SK-N-SH (cell line): ENCODE data around the gene AGFG2. TPM values are rescaled to one million over a fixed set of nuclear protein-coding genes. Genes with fewer than 3 reads are reported as not detected.

ENCODE experiments used
- CTCF ChIA-PET: fragments of 300-600, 350-600 bp; formaldehyde crosslinking; extraction: SDS; loops from one replicate; lab custom pipeline; 2021; lab: Yijun Ruan, JAX
- POLR2A ChIA-PET: fragments of 350-600 bp; sonication (Branson Sonifier 250); formaldehyde crosslinking; extraction: SDS; loops from one replicate; lab custom pipeline; 2020; ENCODE audit warnings: antibody characterized with exemption, inconsistent platforms; lab: Yijun Ruan, JAX
- DNase-seq: peaks from one replicate; pipeline ENCODE4 v3.0.0; 2012
- H2AFZ ChIP-seq: fragments of 200-600 bp; sonication (generic); 2 replicates; pipeline ENCODE4 v1.8.1; 2016; ENCODE audit warnings: antibody characterized with exemption, mild to moderate bottlenecking, low read depth
- H3F3A ChIP-seq: fragments of 200-600 bp; sonication (generic); replicated peaks from 2 replicates; pipeline ENCODE3; 2016; ENCODE audit warnings: antibody characterized with exemption, mild to moderate bottlenecking; ENCODE audit not compliant: insufficient read depth
- H3K27ac ChIP-seq, 2 experiments: fragments of 200-500 bp in 1 of 2; fragments of 200-600 bp in 1 of 2; sonication (Bioruptor generic) in 1 of 2; sonication (generic), shearing (Covaris generic) in 1 of 2; 2 replicates each; pipeline versions ENCODE4 v1.5.1 to v1.6.1; 2014 to 2016; ENCODE audit warnings: low read depth in 2 of 2, inconsistent platforms in 1 of 2, low read length in 1 of 2, mild to moderate bottlenecking in 1 of 2, mixed read lengths in 1 of 2
- H3K27me3 ChIP-seq: fragments of 200-600 bp; sonication (generic), shearing (Covaris generic); 2 replicates; pipeline ENCODE4 v1.6.1; 2016; ENCODE audit warnings: mixed run types; ENCODE audit not compliant: insufficient read depth
- H3K36me3 ChIP-seq, 2 experiments: fragments of 200-500 bp in 1 of 2; fragments of 200-600 bp in 1 of 2; sonication (Bioruptor generic) in 1 of 2; sonication (generic) in 1 of 2; replicated peaks in 1 of 2; 2 replicates each; pipeline versions ENCODE3 to v1.5.1; 2014 to 2016; ENCODE audit warnings: low read length in 1 of 2, mild to moderate bottlenecking in 1 of 2; ENCODE audit not compliant: insufficient read depth in 2 of 2, control insufficient read depth in 1 of 2
- H3K4me1 ChIP-seq, 2 experiments: fragments of 200-500 bp in 1 of 2; fragments of 200-600 bp in 1 of 2; sonication (Bioruptor generic) in 1 of 2; sonication (generic), shearing (Covaris generic) in 1 of 2; 2 replicates each; pipeline versions ENCODE4 v1.5.1 to v1.6.1; 2014 to 2016; ENCODE audit warnings: low read depth in 1 of 2, low read length in 1 of 2, mixed run types in 1 of 2; ENCODE audit not compliant: insufficient read depth in 2 of 2, control insufficient read depth in 1 of 2
- H3K4me2 ChIP-seq: fragments of 200-600 bp; sonication (generic), shearing (Covaris generic); 2 replicates; pipeline ENCODE4 v1.6.1; 2017; ENCODE audit warnings: mixed run types
- H3K4me3 ChIP-seq, 2 experiments: fragments of 200-500 bp in 1 of 2; fragments of 200-600 bp in 1 of 2; sonication (Bioruptor generic) in 1 of 2; sonication (generic), shearing (Covaris generic) in 1 of 2; 2 replicates each; pipeline versions ENCODE4 v1.5.1 to v1.8.1; 2014 to 2016; ENCODE audit warnings: low read depth in 2 of 2, inconsistent platforms in 1 of 2, low read length in 1 of 2, mild to moderate bottlenecking in 1 of 2, mixed read lengths in 1 of 2, moderate library complexity in 1 of 2
- H3K79me2 ChIP-seq: fragments of 200-600 bp; sonication (generic); 2 replicates; pipeline ENCODE4 v1.8.1; 2017; ENCODE audit warnings: mild to moderate bottlenecking; ENCODE audit not compliant: insufficient read depth
- H3K9ac ChIP-seq: fragments of 200-600 bp; sonication (generic); 2 replicates; pipeline ENCODE4 v1.6.1; 2017; ENCODE audit warnings: mixed run types
- H3K9me2 ChIP-seq: fragments of 200-600 bp; sonication (generic); 2 replicates; pipeline ENCODE4 v1.6.1; 2017; ENCODE audit warnings: mixed run types
- H3K9me3 ChIP-seq: fragments of 200-600 bp; sonication (generic); 2 replicates; pipeline ENCODE4 v1.6.1; 2017; ENCODE audit warnings: mixed run types, mild to moderate bottlenecking, moderate library complexity
- H4K20me1 ChIP-seq: fragments of 200-600 bp; sonication (generic); 2 replicates; pipeline ENCODE4 v1.6.1; 2017; ENCODE audit warnings: mild to moderate bottlenecking, mixed run types; ENCODE audit not compliant: insufficient read depth
- ELF1 ChIP-seq: IDR thresholded peaks from 2 replicates; pipeline ENCODE4 v1.4.0; 2012
- EP300 ChIP-seq, 2 experiments: IDR thresholded peaks; 2 replicates each; pipeline versions ENCODE4 v1.4.0 to v1.6.1; 2012; ENCODE audit warnings: borderline replicate concordance in 1 of 2, low read depth in 1 of 2, low read length in 1 of 2
- EZH2phosphoT487 ChIP-seq: fragments of 200-600 bp; sonication (generic); IDR thresholded peaks from 2 replicates; pipeline ENCODE4 v1.6.1; 2017; ENCODE audit warnings: low read depth, mixed run types, mild to moderate bottlenecking, antibody characterized with exemption, moderate library complexity, borderline replicate concordance
- FOXJ3 ChIP-seq: sonication (generic); formaldehyde crosslinking; IDR thresholded peaks from 2 replicates; pipeline ENCODE4 v1.5.1; 2020; ENCODE audit warnings: mild to moderate bottlenecking, missing genetic modification reagents
- GABPA ChIP-seq: IDR thresholded peaks from 2 replicates; pipeline ENCODE4 v1.4.0; 2012; ENCODE audit warnings: low read depth, mild to moderate bottlenecking
- JUND ChIP-seq: IDR thresholded peaks from 2 replicates; pipeline ENCODE4 v1.4.0; 2012
- MXI1 ChIP-seq: IDR thresholded peaks from 2 replicates; pipeline ENCODE4 v1.6.1; 2012; ENCODE audit warnings: mild to moderate bottlenecking, low read depth, low read length, improper control_type of control experiment
- NFIC ChIP-seq: IDR thresholded peaks from 2 replicates; pipeline ENCODE4 v1.4.0; 2012; ENCODE audit warnings: borderline replicate concordance
- NRF1 ChIP-seq: IDR thresholded peaks from 2 replicates; pipeline ENCODE4 v1.6.1; 2012; ENCODE audit warnings: low read depth, mild to moderate bottlenecking, low read length
- POLR2AphosphoS5 ChIP-seq: IDR thresholded peaks from 2 replicates; pipeline ENCODE4 v1.6.1; 2012; ENCODE audit warnings: low read depth, low read length
- RFX5 ChIP-seq: IDR thresholded peaks from 2 replicates; pipeline ENCODE4 v1.6.1; 2012; ENCODE audit warnings: mild to moderate bottlenecking, improper control_type of control experiment, low read length
- RXRA ChIP-seq: IDR thresholded peaks from 2 replicates; pipeline ENCODE4 v1.4.0; 2012; ENCODE audit warnings: low read depth, mild to moderate bottlenecking, borderline replicate concordance
- SIN3A ChIP-seq: IDR thresholded peaks from 2 replicates; pipeline ENCODE4 v1.6.1; 2012; ENCODE audit warnings: low read depth, mild to moderate bottlenecking, low read length, moderate library complexity, borderline replicate concordance
- TAF1 ChIP-seq: IDR thresholded peaks from 2 replicates; pipeline ENCODE4 v1.6.1; 2012; ENCODE audit warnings: low read depth, mild to moderate bottlenecking, low read length, moderate library complexity, borderline replicate concordance
- YY1 ChIP-seq: IDR thresholded peaks from 2 replicates; pipeline ENCODE4 v1.4.0; 2012; ENCODE audit warnings: low read depth, mild to moderate bottlenecking
- WGBS: methylation state at CpG from one replicate; pipeline ENCODE4 v1.1.6; 2017; ENCODE audit warnings: low lambda C conversion rate; 5-methylcytosine and 5-hydroxymethylcytosine counted together
- polyA plus RNA-seq, 3 experiments: library from polyadenylated mRNA; depleted of rRNA; stranded (reverse); fragments of >200 nt; gene quantifications; 2 replicates each; pipeline ENCODE4 v1.2.3, GENCODE V29; 2012
- TF ChIP-seq, protein P1 (sequence below): IDR thresholded peaks from 2 replicates; pipeline ENCODE4 v1.4.0; 2012; ENCODE audit warnings: low read depth
- TF ChIP-seq, protein P2 (sequence below): IDR thresholded peaks from 2 replicates; pipeline ENCODE4 v1.4.0; 2012; ENCODE audit warnings: low read depth, borderline replicate concordance
- TF ChIP-seq, protein P3 (sequence below): IDR thresholded peaks from 2 replicates; pipeline ENCODE4; 2012
- TF ChIP-seq, protein P4 (sequence below): fragments of 200-600 bp; sonication (generic); IDR thresholded peaks from 2 replicates; pipeline ENCODE4 v1.6.1; 2017; ENCODE audit warnings: antibody characterized with exemption, mild to moderate bottlenecking, moderate library complexity
- TF ChIP-seq, protein P5 (sequence below): fragments of 150-350 bp; IDR thresholded peaks from 2 replicates; pipeline ENCODE4 v1.6.1; 2017; ENCODE audit warnings: antibody characterized with exemption, low read length, low read depth, borderline replicate concordance

The AGFG2 gene
- polyA plus RNA-seq, 1 of the 3 experiments (the other 2 are of a cell fraction) = 23.1 TPM

DNA sequence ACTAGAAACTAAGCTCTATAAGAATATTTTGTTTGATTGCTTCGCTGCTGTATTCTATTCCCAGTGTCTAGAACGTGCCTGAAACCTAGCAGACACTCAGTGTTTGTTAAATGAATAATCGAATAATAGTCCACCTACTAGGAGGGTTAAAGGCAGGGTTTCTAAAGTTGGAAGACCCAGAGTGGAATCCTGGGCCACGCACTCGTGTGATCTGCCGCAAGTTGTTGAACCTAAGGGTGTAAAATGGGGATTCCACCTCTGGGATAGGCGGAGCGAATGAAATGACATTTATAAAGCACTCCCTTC lies 702 bp upstream of the AGFG2 start:
- Histone ChIP-seq H3K79me2 (peaks cover 9% of the 10 kb centered on the region; the same call in 1 of the 2 replicates), H3K9me3 (no peaks in the 10 kb centered on the region), H3F3A (peaks cover 2% of the 10 kb centered on the region), H3K27me3 (no peaks in the 10 kb centered on the region), H3K4me2 (peak overlapping the region; percentile 85), H3K27ac (peak overlapping the region in 1 of 2 experiments; percentile 63; a peak in 1 of 4 replicates), H3K36me3 (no peaks in the 10 kb centered on the region), H3K9ac (peak overlapping the region; percentile 17; the same call in 1 of the 2 replicates), H4K20me1 (no peaks in the 10 kb centered on the region), H3K4me3 (peak overlapping the region; percentile 42 to 59), H3K4me1 (peaks cover 0 to 11% of the 10 kb centered on the region in 2 experiments; a peak in 2 of 4 replicates), H2AFZ (peak overlapping the region; percentile 83), H3K9me2 (no peaks in the 10 kb centered on the region)
- TF ChIP-seq GABPA (no peak), SIN3A (no peak), ELF1 (no peak), TAF1 (no peak), NFIC (no peak), YY1 (no peak), MXI1 (no peak), NRF1 (no peak), RFX5 (no peak), JUND (no peak), EZH2phosphoT487 (no peak), POLR2AphosphoS5 (no peak), RXRA (no peak), FOXJ3 (CRISPR knock-in tag) (no peak), EP300 (IDR thresholded peaks at IDR 0.05; ENCODE audit: borderline replicate concordance in 1 of 2, low read depth in 1 of 2, low read length in 1 of 2) (no peak)
- TF ChIP-seq, protein P1, sequence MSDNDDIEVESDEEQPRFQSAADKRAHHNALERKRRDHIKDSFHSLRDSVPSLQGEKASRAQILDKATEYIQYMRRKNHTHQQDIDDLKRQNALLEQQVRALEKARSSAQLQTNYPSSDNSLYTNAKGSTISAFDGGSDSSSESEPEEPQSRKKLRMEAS = no peak
- TF ChIP-seq, protein P2, sequence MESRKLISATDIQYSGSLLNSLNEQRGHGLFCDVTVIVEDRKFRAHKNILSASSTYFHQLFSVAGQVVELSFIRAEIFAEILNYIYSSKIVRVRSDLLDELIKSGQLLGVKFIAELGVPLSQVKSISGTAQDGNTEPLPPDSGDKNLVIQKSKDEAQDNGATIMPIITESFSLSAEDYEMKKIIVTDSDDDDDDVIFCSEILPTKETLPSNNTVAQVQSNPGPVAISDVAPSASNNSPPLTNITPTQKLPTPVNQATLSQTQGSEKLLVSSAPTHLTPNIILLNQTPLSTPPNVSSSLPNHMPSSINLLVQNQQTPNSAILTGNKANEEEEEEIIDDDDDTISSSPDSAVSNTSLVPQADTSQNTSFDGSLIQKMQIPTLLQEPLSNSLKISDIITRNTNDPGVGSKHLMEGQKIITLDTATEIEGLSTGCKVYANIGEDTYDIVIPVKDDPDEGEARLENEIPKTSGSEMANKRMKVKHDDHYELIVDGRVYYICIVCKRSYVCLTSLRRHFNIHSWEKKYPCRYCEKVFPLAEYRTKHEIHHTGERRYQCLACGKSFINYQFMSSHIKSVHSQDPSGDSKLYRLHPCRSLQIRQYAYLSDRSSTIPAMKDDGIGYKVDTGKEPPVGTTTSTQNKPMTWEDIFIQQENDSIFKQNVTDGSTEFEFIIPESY = no peak
- TF ChIP-seq, protein P3, sequence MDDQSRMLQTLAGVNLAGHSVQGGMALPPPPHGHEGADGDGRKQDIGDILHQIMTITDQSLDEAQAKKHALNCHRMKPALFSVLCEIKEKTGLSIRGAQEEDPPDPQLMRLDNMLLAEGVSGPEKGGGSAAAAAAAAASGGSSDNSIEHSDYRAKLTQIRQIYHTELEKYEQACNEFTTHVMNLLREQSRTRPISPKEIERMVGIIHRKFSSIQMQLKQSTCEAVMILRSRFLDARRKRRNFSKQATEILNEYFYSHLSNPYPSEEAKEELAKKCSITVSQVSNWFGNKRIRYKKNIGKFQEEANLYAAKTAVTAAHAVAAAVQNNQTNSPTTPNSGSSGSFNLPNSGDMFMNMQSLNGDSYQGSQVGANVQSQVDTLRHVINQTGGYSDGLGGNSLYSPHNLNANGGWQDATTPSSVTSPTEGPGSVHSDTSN = no peak
- TF ChIP-seq, protein P4, sequence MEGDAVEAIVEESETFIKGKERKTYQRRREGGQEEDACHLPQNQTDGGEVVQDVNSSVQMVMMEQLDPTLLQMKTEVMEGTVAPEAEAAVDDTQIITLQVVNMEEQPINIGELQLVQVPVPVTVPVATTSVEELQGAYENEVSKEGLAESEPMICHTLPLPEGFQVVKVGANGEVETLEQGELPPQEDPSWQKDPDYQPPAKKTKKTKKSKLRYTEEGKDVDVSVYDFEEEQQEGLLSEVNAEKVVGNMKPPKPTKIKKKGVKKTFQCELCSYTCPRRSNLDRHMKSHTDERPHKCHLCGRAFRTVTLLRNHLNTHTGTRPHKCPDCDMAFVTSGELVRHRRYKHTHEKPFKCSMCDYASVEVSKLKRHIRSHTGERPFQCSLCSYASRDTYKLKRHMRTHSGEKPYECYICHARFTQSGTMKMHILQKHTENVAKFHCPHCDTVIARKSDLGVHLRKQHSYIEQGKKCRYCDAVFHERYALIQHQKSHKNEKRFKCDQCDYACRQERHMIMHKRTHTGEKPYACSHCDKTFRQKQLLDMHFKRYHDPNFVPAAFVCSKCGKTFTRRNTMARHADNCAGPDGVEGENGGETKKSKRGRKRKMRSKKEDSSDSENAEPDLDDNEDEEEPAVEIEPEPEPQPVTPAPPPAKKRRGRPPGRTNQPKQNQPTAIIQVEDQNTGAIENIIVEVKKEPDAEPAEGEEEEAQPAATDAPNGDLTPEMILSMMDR = no peak
- TF ChIP-seq, protein P5, sequence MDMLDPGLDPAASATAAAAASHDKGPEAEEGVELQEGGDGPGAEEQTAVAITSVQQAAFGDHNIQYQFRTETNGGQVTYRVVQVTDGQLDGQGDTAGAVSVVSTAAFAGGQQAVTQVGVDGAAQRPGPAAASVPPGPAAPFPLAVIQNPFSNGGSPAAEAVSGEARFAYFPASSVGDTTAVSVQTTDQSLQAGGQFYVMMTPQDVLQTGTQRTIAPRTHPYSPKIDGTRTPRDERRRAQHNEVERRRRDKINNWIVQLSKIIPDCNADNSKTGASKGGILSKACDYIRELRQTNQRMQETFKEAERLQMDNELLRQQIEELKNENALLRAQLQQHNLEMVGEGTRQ = no peak
- POLR2A ChIA-PET = interaction anchor here (0.8 kb wide), 1 partner anchor 48 kb away, joined by 3 read pairs; the partner anchor contains the start of genes FBXO24 and LRCH4
- DNase-seq = no peak
- 6% methylated on average over 8 of the region's 8 CpGs for WGBS
- CTCF ChIA-PET = interaction anchor here (1.0 to 19.1 kb wide), 5 partner anchors 23 to 70 kb away, joined by 3 to 353 read pairs (median 11); partner anchors contain the start of gene NYAP1
